IPS-18c (cell line): ENCODE results near the gene CA4.
A peak's percentile ranks its signal among the peaks of the same experiment; 100 is the strongest.

ENCODE experiments used
- H3K4me3 ChIP-seq: 2 replicates; pipeline ENCODE4 v1.7.0; 2013; ENCODE audit warnings: low read depth, mild to moderate bottlenecking, low read length, moderate library complexity; ENCODE audit not compliant: insufficient read depth
- H3K9me3 ChIP-seq: one replicate; pipeline ENCODE4 v1.6.1; 2013; ENCODE audit warnings: mild to moderate bottlenecking, low read length, moderate library complexity; ENCODE audit not compliant: control insufficient read depth, insufficient read depth

The CA4 gene

DNA sequence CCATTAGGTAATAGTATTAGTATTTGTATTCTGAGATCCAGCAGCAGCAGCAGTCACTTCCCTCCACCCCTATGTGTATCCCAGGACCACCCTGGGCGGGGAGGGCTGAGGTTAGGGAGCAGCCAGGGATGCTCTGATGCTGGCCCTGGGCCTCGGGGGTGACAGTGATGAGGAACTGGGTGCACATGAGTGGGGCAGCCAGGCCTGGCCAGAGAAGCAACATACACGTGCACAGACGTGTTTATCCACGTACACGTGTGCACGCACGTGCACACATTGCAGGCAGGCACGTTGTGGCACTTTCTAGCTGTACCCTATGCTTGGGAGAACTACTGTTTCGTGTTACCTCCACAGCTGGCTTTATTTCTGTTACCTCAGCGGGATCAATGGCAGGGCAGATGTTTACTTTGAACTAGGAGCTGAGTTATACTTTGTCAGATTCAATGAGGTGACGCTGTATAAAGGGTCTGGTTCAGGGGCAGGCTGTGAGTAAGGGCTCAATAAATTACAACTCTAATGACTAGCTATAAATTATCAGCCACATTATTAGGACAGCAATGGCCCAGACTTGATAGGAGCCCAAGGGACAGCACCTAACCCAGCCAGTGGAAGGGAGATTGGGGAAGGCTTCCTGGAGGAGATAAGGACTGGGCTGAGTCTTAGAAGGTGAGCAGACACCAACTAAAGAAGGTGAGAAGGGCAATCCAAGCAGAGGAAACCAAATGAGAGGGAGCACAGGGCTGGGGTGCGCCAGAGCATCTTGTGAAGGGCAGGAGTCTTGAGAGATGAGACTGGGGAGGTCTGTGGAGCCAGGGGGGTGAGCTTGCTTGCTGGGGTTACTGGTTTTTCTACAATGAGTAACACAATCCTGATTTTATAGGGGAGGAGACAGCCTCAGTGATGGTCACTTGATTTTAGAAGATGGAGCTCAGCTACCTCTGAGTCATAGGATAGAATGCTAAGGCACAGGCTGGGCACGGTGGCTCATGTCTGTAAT lies 22.4 kb upstream of the CA4 start:
- Histone ChIP-seq H3K9me3 (no peaks in the 10 kb centered on the region), H3K4me3 (no peak overlapping the region)

DNA sequence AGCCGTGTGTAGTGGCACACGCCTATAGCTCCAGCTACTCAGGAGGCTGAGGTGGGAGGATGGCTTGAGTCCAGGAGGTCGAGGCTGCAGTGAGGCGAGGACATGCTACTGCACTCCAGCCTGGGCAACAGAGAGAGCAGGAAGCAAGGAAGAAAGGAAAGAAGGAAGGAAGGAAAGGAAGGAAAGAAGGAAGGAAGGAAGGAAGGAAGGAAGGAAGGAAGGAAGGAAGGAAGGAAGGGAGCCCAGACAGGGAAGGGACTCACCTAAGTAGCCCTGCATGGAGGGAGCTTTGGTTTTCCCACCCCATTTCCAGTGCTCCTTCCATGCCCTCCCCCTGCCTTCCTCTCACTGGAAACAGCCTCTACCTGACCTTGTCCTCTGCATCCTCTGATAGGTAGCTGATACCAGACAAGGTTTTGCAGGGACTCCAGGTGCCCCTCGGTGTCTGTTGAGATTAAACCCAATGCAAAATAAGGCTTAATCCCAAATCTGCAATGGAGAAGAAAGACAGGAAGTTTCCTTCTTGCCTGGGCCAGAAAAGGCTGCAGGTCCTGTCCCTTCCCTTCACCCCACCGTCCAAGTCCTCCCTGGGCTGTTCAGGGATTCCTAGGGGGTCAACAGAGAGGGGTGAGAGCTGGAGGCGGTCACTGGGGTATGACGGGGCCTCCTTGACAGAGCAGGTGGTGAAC lies 21.5 kb upstream of the CA4 start:
- Histone ChIP-seq H3K9me3 (no peaks in the 10 kb centered on the region), H3K4me3 (no peak overlapping the region)

DNA sequence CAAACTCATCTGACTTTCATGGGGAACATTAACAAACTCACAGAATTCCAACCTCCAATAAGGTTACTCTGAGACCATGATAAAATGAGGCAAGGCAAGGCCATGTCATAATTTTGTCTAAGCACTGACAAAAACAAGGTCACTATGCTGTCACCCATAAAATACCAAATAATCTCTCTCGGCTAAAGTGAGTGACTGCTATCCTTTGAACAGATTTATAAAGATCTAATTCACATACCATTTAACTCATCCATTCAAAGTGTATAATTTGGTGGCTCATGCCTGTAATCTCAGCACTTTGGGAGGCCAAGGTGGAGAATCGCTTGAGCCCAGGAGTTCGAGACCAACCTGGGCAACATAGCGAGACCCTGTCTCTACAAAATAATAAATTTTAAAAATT lies 20.6 kb upstream of the CA4 start:
- Histone ChIP-seq H3K4me3 (no peak overlapping the region), H3K9me3 (no peaks in the 10 kb centered on the region)

DNA sequence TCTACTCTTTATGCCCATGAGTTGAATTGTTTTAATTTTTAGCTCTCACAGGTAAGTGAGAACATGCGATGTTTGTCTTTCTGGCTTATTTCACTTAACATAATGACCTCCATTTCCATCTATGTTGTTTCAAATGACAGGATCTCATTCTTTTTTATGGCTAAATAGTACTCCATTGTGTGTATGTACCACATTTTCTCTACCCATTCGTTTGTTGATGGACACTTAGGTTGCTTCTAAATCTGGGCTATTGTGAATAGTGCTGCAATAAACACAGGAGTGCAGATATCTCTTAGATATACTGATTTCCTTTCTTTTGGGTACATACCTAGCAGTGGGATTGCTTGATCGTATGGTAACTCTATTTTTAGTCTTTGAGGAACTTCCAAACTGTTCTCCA lies 19.3 kb upstream of the CA4 start:
- H3K9me3 ChIP-seq = no peaks in the 10 kb centered on the region

DNA sequence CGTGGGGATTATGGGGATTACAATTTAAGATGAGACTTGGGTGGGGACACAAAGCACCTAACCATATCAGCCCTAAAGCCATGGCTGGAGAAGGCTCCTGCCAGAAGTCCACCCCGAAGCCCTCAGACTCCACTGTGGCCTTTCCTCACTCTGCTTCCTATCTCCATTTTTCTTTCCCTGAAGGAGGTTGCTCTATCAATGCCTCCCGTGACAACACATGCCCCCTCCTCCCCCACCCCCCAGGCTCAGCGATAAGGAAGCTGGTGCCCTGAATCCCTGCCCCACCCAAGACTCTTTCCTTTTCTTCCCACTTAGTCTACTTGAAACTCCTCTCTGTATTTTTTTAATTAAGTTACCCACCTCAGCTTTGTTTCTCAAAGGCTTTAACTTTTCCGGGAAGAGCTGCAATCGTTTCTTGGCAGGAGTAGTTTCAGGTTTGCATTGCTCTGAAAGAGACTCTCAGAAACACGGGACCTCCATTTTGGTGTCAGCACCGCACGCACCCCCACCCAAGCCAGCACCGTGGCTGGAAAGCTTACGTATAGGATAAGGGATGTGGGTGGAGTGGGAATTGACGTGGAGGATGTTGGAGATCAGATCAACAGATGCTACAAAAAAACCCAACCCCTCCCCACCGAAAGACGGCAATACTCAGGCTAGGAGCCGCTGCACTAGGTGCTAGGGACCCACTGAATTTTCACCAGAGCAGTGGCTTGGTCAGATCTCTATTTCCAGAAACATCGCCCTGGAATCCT lies 15.2 kb upstream of the CA4 start:
- no peaks in the 10 kb centered on the region for H3K9me3 ChIP-seq
- peak overlapping the region; percentile 74 for H3K4me3 ChIP-seq

More for the DNA sequence above, 19.3 kb upstream of the CA4 start:
- no peak overlapping the region for H3K4me3 ChIP-seq

DNA sequence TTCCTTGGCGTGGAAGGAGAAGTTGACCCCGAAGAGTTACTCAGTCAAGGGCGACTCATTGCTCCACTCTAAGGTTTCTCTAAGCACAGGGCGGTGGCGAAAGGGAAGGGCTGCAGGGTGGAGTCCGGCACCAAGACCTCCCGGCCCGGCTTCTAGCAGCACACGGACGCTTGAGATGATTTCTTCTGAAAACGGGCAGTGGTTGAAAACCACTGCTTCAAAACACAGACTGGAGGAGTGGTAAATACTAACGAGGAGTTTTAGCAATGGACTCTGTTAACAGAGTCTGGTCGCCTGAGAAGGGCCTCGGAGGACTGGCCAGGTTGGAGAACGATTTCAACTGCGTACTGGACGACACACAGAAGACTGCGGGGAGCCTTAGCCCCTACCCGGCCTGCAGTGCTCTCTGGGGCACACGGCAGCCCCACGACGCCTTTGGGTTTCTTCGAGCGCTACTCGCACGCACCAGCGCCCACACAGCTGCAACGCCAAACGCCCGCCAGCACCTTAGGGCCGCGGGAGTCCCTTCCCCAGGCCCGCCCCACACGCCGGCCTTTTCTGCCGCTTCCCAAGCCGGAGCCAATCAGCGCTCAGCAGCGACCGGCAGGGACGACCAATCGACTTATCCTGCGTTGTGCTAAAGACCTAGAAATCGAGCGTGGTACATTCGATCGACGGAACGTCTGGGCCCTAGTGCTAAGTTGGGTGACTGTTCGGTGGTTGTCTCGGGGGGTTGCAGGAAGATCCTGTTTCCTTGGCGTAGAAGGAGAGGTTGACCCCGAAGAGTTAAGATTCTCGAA lies 14.4 kb upstream of the CA4 start:
- Histone ChIP-seq H3K4me3 (peak overlapping the region; percentile 74), H3K9me3 (no peaks in the 10 kb centered on the region)

GRCh38 chr17:60135951-60136666 lies 13.7 kb upstream of the CA4 start:
- no peak overlapping the region; the same call in 1 of the 2 replicates for H3K4me3 ChIP-seq
- no peaks in the 10 kb centered on the region for H3K9me3 ChIP-seq

DNA sequence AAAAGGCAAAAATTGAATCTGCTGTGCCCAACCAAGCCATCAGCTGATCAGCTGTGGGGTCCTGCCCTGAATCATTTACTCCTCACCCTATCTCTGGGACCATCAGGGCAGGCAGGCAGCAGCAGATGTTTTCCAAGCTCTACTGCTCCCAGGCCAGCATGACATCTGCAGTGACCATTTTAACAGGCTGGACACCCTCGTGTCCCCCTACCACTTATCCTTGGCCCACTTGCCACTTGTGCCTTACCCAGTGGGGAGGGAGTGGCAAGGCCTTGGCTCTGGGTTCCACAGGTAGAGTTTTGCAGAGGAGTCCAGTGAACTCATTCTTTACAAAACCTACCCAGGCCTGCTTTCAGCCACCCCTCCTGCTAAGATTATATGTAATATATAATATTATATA lies 12.0 kb upstream of the CA4 start:
- H3K9me3 ChIP-seq = no peaks in the 10 kb centered on the region
- H3K4me3 ChIP-seq = no peak overlapping the region

GRCh38 chr17:60138769-60139437 lies 10.9 kb upstream of the CA4 start:
- peak overlapping the region; percentile 46 for H3K4me3 ChIP-seq
- no peaks in the 10 kb centered on the region for H3K9me3 ChIP-seq

GRCh38 chr17:60139438-60140285 lies 10.1 kb upstream of the CA4 start:
- Histone ChIP-seq H3K9me3 (no peaks in the 10 kb centered on the region), H3K4me3 (peak overlapping the region; percentile 46)

- no peaks in the 10 kb centered on the region for H3K9me3 ChIP-seq
- peak overlapping the region; percentile 46 for H3K4me3 ChIP-seq
Observed at GRCh38 chr17:60141111-60142018, 8.4 kb upstream of the CA4 start.

- Histone ChIP-seq H3K4me3 (peak overlapping the region; percentile 39; the same call in 1 of the 2 replicates), H3K9me3 (no peaks in the 10 kb centered on the region)
Observed at GRCh38 chr17:60142872-60143499, 6.8 kb upstream of the CA4 start.

GRCh38 chr17:60145006-60145935 lies 4.5 kb upstream of the CA4 start:
- H3K4me3 ChIP-seq = no peak overlapping the region

More at GRCh38 chr17:60145006-60145935, 4.5 kb upstream of the CA4 start:
- H3K9me3 ChIP-seq = no peaks in the 10 kb centered on the region
